ENCODE measurements around the gene MICOS13. TPM values are rescaled to one million over a fixed set of nuclear protein-coding genes. Genes with fewer than 3 reads are reported as not detected.

The MICOS13 gene
- total and polyA plus RNA-seq, 4 donors, result 26.6 to 184 (median 77.6) TPM

GRCh38 chr19:5678071-5678718 is 2.1 kb downstream of the MICOS13 start:
- no peak overlapping the region for H3K4me3 ChIP-seq
- WGBS, 2 donors, result 94% methylated on average over 22 of the region's 22 CpGs
- H3K27ac ChIP-seq (ENCODE audit: low read depth in 1 of 2, low read length in 1 of 2), result no peak overlapping the region
- ATAC-seq (ENCODE audit: insufficient read depth, low FRiP score) (no peak), DNase-seq (no peak)
- no peaks in the 10 kb centered on the region for H3K27me3 ChIP-seq (ENCODE audit: control insufficient read depth in 3 of 3, insufficient read depth in 3 of 3, low read length in 2 of 3)
- H3K9ac ChIP-seq (ENCODE audit: insufficient read depth in 1 of 2, low read length in 2 of 2), result no peak overlapping the region
- H3K4me1 ChIP-seq (ENCODE audit: control insufficient read depth in 5 of 5, insufficient read depth in 5 of 5, low read length in 5 of 5), result peaks cover 0 to 11% (median 6%) of the 10 kb centered on the region in 5 donors
- no peak for TF ChIP-seq CTCF (IDR thresholded peaks at IDR 0.05; ENCODE audit: control extremely low read depth, extremely low read depth)
- no peaks in the 10 kb centered on the region for H3K9me3 ChIP-seq (ENCODE audit: control insufficient read depth in 4 of 4, insufficient read depth in 3 of 4, low read length in 3 of 4)
- H3K36me3 ChIP-seq (ENCODE audit: control insufficient read depth in 4 of 4, insufficient read depth in 4 of 4, low read length in 4 of 4), result peaks cover 0 to 7% (median 0%) of the 10 kb centered on the region in 4 donors

GRCh38 chr19:5677580-5677979 is 2.7 kb downstream of the MICOS13 start:
- no peak overlapping the region for H3K9ac ChIP-seq (ENCODE audit: insufficient read depth in 1 of 2, low read length in 2 of 2)

GRCh38 chr19:5677136-5677535 is 3.2 kb downstream of the MICOS13 start:
- no peak overlapping the region for H3K27ac ChIP-seq (ENCODE audit: low read depth in 1 of 2, low read length in 1 of 2)
- H3K9ac ChIP-seq (ENCODE audit: insufficient read depth in 1 of 2, low read length in 2 of 2), result no peak overlapping the region
- H3K4me3 ChIP-seq, result no peak overlapping the region
- peaks cover 0 to 11% (median 6%) of the 10 kb centered on the region in 5 donors for H3K4me1 ChIP-seq (ENCODE audit: control insufficient read depth in 5 of 5, insufficient read depth in 5 of 5, low read length in 5 of 5)
- no peaks in the 10 kb centered on the region for H3K27me3 ChIP-seq (ENCODE audit: control insufficient read depth in 3 of 3, insufficient read depth in 3 of 3, low read length in 2 of 3)
- no peaks in the 10 kb centered on the region for H3K9me3 ChIP-seq (ENCODE audit: control insufficient read depth in 4 of 4, insufficient read depth in 3 of 4, low read length in 3 of 4)
- no peak for TF ChIP-seq CTCF (IDR thresholded peaks at IDR 0.05; ENCODE audit: control extremely low read depth, extremely low read depth)
- 90 to 95% methylated on average over 10 of the region's 10 CpGs for WGBS, 2 donors
- no peak for DNase-seq
- no peak for ATAC-seq (ENCODE audit: insufficient read depth, low FRiP score)
- H3K36me3 ChIP-seq (ENCODE audit: control insufficient read depth in 4 of 4, insufficient read depth in 4 of 4, low read length in 4 of 4), result peaks cover 0 to 7% (median 0%) of the 10 kb centered on the region in 4 donors

More at GRCh38 chr19:5677580-5677979, 2.7 kb downstream of the MICOS13 start:
- H3K4me1 ChIP-seq (ENCODE audit: control insufficient read depth in 5 of 5, insufficient read depth in 5 of 5, low read length in 5 of 5), result peaks cover 0 to 11% (median 6%) of the 10 kb centered on the region in 5 donors
- no peak for TF ChIP-seq CTCF (IDR thresholded peaks at IDR 0.05; ENCODE audit: control extremely low read depth, extremely low read depth)
- peaks cover 0 to 7% (median 0%) of the 10 kb centered on the region in 4 donors for H3K36me3 ChIP-seq (ENCODE audit: control insufficient read depth in 4 of 4, insufficient read depth in 4 of 4, low read length in 4 of 4)
- no peak overlapping the region for H3K27ac ChIP-seq (ENCODE audit: low read depth in 1 of 2, low read length in 1 of 2)
- ATAC-seq (ENCODE audit: insufficient read depth, low FRiP score) (no peak), DNase-seq (no peak)
- no peaks in the 10 kb centered on the region for H3K27me3 ChIP-seq (ENCODE audit: control insufficient read depth in 3 of 3, insufficient read depth in 3 of 3, low read length in 2 of 3)
- no peaks in the 10 kb centered on the region for H3K9me3 ChIP-seq (ENCODE audit: control insufficient read depth in 4 of 4, insufficient read depth in 3 of 4, low read length in 3 of 4)
- WGBS, 2 donors, result 92 to 93% methylated on average over 9 of the region's 9 CpGs
- H3K4me3 ChIP-seq, result no peak overlapping the region

DNA sequence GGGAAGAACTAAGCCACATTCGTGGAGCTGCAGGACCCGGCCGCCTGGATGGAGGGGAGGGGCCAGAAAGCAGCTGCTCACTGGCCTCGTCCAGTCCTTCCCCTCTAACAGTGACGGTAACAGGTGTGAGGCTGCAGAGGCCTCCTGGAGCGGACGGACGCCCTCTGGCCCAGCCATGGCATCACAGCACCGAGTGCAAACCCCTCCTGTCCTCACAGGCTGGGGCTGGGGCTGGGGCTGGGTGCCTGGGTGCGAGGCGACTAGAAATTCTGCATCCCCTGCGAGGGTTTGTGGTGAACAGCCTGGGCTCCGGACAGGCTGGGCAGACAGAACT is 3.6 kb downstream of the MICOS13 start:
- no peak for TF ChIP-seq CTCF (IDR thresholded peaks at IDR 0.05; ENCODE audit: control extremely low read depth, extremely low read depth)
- no peak overlapping the region for H3K27ac ChIP-seq (ENCODE audit: low read depth in 1 of 2, low read length in 1 of 2)
- ATAC-seq (ENCODE audit: insufficient read depth, low FRiP score) (no peak), DNase-seq (no peak)
- H3K27me3 ChIP-seq (ENCODE audit: control insufficient read depth in 3 of 3, insufficient read depth in 3 of 3, low read length in 2 of 3), result no peaks in the 10 kb centered on the region
- no peak overlapping the region for H3K9ac ChIP-seq (ENCODE audit: insufficient read depth in 1 of 2, low read length in 2 of 2)
- peaks cover 0 to 8% (median 0%) of the 10 kb centered on the region in 4 donors for H3K36me3 ChIP-seq (ENCODE audit: control insufficient read depth in 4 of 4, insufficient read depth in 4 of 4, low read length in 4 of 4)
- 83 to 85% methylated on average over 13 of the region's 13 CpGs for WGBS, 2 donors
- no peaks in the 10 kb centered on the region for H3K9me3 ChIP-seq (ENCODE audit: control insufficient read depth in 4 of 4, insufficient read depth in 3 of 4, low read length in 3 of 4)
- H3K4me1 ChIP-seq (ENCODE audit: control insufficient read depth in 5 of 5, insufficient read depth in 5 of 5, low read length in 5 of 5), result peaks cover 0 to 11% (median 6%) of the 10 kb centered on the region in 5 donors
- no peak overlapping the region for H3K4me3 ChIP-seq
